HG03378 (cell line): Measurements from ENCODE around the gene BET1L.
"Not testable (repeated sequence)": the region's sequence is repeated elsewhere in the genome, so short reads cannot be mapped to it uniquely, and the experiment has no call there.

Source experiments
- ATAC-seq: cut with Tn5 transposase; IDR thresholded peaks from one replicate; pipeline ENCODE4 v1.9.1; 2021; ENCODE audit warnings: mild to moderate bottlenecking, moderate library complexity; ENCODE audit not compliant: unreplicated experiment

BET1L gene

GRCh38 chr11:207208-207862 is at the start of gene BET1L, which contains the start of gene RIC8A:
TSS of gene BET1L (minus strand) at chr11:207399. CDS start at chr11:207321, 78 bp downstream.
TSS of gene RIC8A (plus strand) at chr11:207708. CDS start at chr11:208855, 1,147 bp downstream.
- peak; percentile 76 for ATAC-seq

GRCh38 chr11:255816-256215 is 48.6 kb upstream of the BET1L start:
- no peak for ATAC-seq

- no peak for ATAC-seq
These were observed 48.0 kb upstream of the BET1L start for GRCh38 chr11:255176-255575.

GRCh38 chr11:253886-254270 is 46.7 kb upstream of the BET1L start:
- no peak for ATAC-seq

- ATAC-seq, result no peak
These were observed 46.1 kb upstream of the BET1L start for GRCh38 chr11:253160-253885.

GRCh38 chr11:252666-253065 is 45.5 kb upstream of the BET1L start:
- ATAC-seq, result no peak

- no peak for ATAC-seq
These were observed 44.4 kb upstream of the BET1L start for GRCh38 chr11:251550-251949.

- ATAC-seq, result no peak
These were observed 43.6 kb upstream of the BET1L start for GRCh38 chr11:250740-251299.

- ATAC-seq, result no peak
These were observed 43.1 kb upstream of the BET1L start for GRCh38 chr11:250274-250673.

- ATAC-seq, result no peak
These were observed 41.9 kb upstream of the BET1L start for GRCh38 chr11:249062-249461.

GRCh38 chr11:244376-244775 is 37.2 kb upstream of the BET1L start:
- ATAC-seq, result no peak

- no peak for ATAC-seq
These were observed 34.4 kb upstream of the BET1L start for GRCh38 chr11:241634-242033.

- no peak for ATAC-seq
These were observed 33.1 kb upstream of the BET1L start for GRCh38 chr11:240315-240714.

- ATAC-seq, result not testable (repeated sequence)
These were observed 31.1 kb upstream of the BET1L start for GRCh38 chr11:238346-238745.

- ATAC-seq, result peak; percentile 52
These were observed 29.9 kb upstream of the BET1L start, which contains the start of gene PSMD13 for GRCh38 chr11:236774-237767. TSS of gene PSMD13 (plus strand) at chr11:236976. CDS start at chr11:237050, 74 bp downstream.

GRCh38 chr11:235997-236773 is 29.0 kb upstream of the BET1L start, which contains the start of gene SIRT3:
TSS of gene SIRT3 (minus strand) at chr11:236342. CDS start at chr11:236328, 14 bp downstream.
- peak; percentile 62 for ATAC-seq

GRCh38 chr11:235609-235996 is 28.4 kb upstream of the BET1L start:
- no peak for ATAC-seq

GRCh38 chr11:235180-235579 is 28.0 kb upstream of the BET1L start:
- ATAC-seq, result no peak

GRCh38 chr11:232783-233565 is 25.8 kb upstream of the BET1L start:
- no peak for ATAC-seq
